Smooth muscle cell (in vitro differentiated cells): ENCODE measurements around the gene LTBP1. TPM values are rescaled to one million over a fixed set of nuclear protein-coding genes. Genes with fewer than 3 reads are reported as not detected.

Source experiments
- DNase-seq: peaks from one replicate; lab custom pipeline; 2025; ENCODE audit not compliant: unreplicated experiment; lab: John Stamatoyannopoulos, UW
- H2AFZ ChIP-seq: fragments of 200-600 bp; sonication (generic); 2 replicates; pipeline ENCODE4 v1.6.0; 2016; ENCODE audit warnings: antibody characterized with exemption, low read depth, mild to moderate bottlenecking
- H3F3A ChIP-seq: fragments of 200-600 bp; sonication (generic); 2 replicates; pipeline ENCODE4 v1.6.0; 2017; ENCODE audit warnings: antibody characterized with exemption, low read depth
- H3K27ac ChIP-seq: fragments of 200-600 bp; sonication (generic); 2 replicates; pipeline ENCODE4 v1.5.1; 2016; ENCODE audit warnings: low read depth, mild to moderate bottlenecking
- H3K27me3 ChIP-seq: fragments of 200-600 bp; sonication (generic); 2 replicates; pipeline ENCODE4 v1.6.1; 2016; ENCODE audit warnings: low read depth, mild to moderate bottlenecking
- H3K36me3 ChIP-seq: fragments of 200-600 bp; sonication (generic); 2 replicates; pipeline ENCODE4 v1.5.1; 2016; ENCODE audit warnings: low read depth
- H3K4me1 ChIP-seq: fragments of 200-600 bp; sonication (generic); 2 replicates; pipeline ENCODE4 v1.5.1; 2016; ENCODE audit warnings: low read depth
- H3K4me2 ChIP-seq: fragments of 200-600 bp; sonication (generic); 2 replicates; pipeline ENCODE4 v1.6.0; 2016; ENCODE audit warnings: mild to moderate bottlenecking
- H3K4me3 ChIP-seq: fragments of 200-600 bp; sonication (generic); 2 replicates; pipeline ENCODE4 v1.5.1; 2016; ENCODE audit warnings: mild to moderate bottlenecking
- H3K79me2 ChIP-seq: fragments of 200-600 bp; sonication (generic); 2 replicates; pipeline ENCODE4 v1.6.0; 2016; ENCODE audit warnings: low read depth, mild to moderate bottlenecking
- H3K9ac ChIP-seq: fragments of 200-600 bp; sonication (generic); 2 replicates; pipeline ENCODE4 v1.6.0; 2016; ENCODE audit warnings: low read depth
- H3K9me3 ChIP-seq: fragments of 200-600 bp; sonication (generic); replicated peaks from 2 replicates; pipeline ENCODE4 v1.5.1; 2016; ENCODE audit warnings: low read depth
- H4K20me1 ChIP-seq: fragments of 200-600 bp; sonication (generic); 2 replicates; pipeline ENCODE4 v1.6.0; 2016; ENCODE audit warnings: low read depth
- WGBS: methylation state at CpG from one replicate; pipeline ENCODE4 v1.1.7; 2016; ENCODE audit warnings: low lambda C conversion rate; 5-methylcytosine and 5-hydroxymethylcytosine counted together
- polyA plus RNA-seq: library from polyadenylated mRNA; unstranded; fragments of >200 nt; fragmentation: Nextera tagmentation; extraction: Ambion mirVana; gene quantifications from 2 replicates; pipeline ENCODE4 v1.2.1, GENCODE V29; 2016
- total RNA-seq: library from RNA; depleted of rRNA; stranded (reverse); fragments of >200 nt; gene quantifications from 2 replicates; pipeline ENCODE4 v1.2.3, GENCODE V29; 2014
- TF ChIP-seq, protein P1 (sequence below): fragments of 200-600 bp; sonication (generic); IDR thresholded peaks from 2 replicates; pipeline ENCODE4 v1.5.1; 2017; ENCODE audit warnings: borderline replicate concordance, mild to moderate bottlenecking, antibody characterized with exemption; ENCODE audit not compliant: insufficient read depth, poor library complexity, severe bottlenecking

LTBP1 gene
- total and polyA plus RNA-seq, 2 experiments from 2014 or later = 146 to 250 TPM

DNA sequence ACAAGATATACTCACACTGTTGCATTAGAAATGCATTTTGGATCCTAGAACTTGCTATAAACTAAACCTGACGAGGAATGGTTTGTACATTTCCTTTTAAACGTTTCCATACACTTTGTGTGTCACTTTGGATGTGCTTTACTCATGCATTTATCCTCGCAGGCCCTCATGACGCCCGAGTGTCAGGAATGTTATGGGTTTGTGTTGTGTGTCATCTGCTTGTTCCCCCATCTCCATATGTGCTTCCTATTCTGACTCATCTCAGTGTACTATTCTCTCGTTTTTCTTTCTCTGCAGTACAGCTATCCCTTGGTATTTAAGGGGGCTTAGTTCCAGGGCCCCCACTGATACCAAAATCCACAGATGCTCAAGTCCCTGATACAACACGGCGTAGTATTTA lies 408.2 kb downstream of the LTBP1 start:
- Histone ChIP-seq H4K20me1 (no peaks in the 10 kb centered on the region), H3K4me2 (no peak overlapping the region), H3K4me3 (no peak overlapping the region), H3K9me3 (no peaks in the 10 kb centered on the region), H3K27me3 (no peaks in the 10 kb centered on the region), H3K36me3 (peaks cover 40% of the 10 kb centered on the region), H3K27ac (peak overlapping the region; percentile 54), H2AFZ (no peak overlapping the region), H3F3A (no peaks in the 10 kb centered on the region), H3K79me2 (no peaks in the 10 kb centered on the region), H3K4me1 (no peaks in the 10 kb centered on the region), H3K9ac (no peak overlapping the region)
- TF ChIP-seq, protein P1, sequence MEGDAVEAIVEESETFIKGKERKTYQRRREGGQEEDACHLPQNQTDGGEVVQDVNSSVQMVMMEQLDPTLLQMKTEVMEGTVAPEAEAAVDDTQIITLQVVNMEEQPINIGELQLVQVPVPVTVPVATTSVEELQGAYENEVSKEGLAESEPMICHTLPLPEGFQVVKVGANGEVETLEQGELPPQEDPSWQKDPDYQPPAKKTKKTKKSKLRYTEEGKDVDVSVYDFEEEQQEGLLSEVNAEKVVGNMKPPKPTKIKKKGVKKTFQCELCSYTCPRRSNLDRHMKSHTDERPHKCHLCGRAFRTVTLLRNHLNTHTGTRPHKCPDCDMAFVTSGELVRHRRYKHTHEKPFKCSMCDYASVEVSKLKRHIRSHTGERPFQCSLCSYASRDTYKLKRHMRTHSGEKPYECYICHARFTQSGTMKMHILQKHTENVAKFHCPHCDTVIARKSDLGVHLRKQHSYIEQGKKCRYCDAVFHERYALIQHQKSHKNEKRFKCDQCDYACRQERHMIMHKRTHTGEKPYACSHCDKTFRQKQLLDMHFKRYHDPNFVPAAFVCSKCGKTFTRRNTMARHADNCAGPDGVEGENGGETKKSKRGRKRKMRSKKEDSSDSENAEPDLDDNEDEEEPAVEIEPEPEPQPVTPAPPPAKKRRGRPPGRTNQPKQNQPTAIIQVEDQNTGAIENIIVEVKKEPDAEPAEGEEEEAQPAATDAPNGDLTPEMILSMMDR = no peak
- 74% methylated on average over 8 of the region's 8 CpGs for WGBS
- no peak for DNase-seq

DNA sequence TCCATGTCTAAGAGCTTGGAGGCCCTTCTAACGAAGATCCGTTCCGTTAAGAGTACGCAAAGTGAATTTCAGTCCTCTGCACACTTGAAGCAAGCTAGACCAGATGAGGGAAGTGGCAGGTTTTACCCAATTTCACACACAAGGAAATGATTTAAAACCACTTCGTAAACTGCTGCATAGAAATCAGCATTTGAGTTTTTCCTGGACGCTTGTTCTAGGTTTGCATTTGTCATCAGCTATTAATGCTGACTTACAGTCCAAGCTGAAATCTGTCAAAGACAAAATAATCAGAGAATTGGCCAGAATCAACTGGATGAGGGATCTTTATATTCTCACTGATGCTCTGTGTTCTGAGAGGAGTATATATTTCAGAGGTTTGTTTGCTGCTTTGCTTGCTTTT lies 412.1 kb downstream of the LTBP1 start:
- no peak for DNase-seq
- no peaks in the 10 kb centered on the region for H3K9me3 ChIP-seq
- H4K20me1 ChIP-seq = no peaks in the 10 kb centered on the region
- 91% methylated on average over 6 of the region's 6 CpGs for WGBS
- H3K9ac ChIP-seq = no peak overlapping the region
- H3F3A ChIP-seq = no peaks in the 10 kb centered on the region
- TF ChIP-seq, protein P1 = no peak
- no peak overlapping the region for H3K4me2 ChIP-seq
- H3K4me3 ChIP-seq = no peak overlapping the region
- no peak overlapping the region for H2AFZ ChIP-seq
- no peaks in the 10 kb centered on the region for H3K79me2 ChIP-seq
- no peak overlapping the region for H3K27ac ChIP-seq
- peaks cover 28% of the 10 kb centered on the region for H3K36me3 ChIP-seq
- no peaks in the 10 kb centered on the region for H3K27me3 ChIP-seq
- peaks cover 9% of the 10 kb centered on the region for H3K4me1 ChIP-seq

DNA sequence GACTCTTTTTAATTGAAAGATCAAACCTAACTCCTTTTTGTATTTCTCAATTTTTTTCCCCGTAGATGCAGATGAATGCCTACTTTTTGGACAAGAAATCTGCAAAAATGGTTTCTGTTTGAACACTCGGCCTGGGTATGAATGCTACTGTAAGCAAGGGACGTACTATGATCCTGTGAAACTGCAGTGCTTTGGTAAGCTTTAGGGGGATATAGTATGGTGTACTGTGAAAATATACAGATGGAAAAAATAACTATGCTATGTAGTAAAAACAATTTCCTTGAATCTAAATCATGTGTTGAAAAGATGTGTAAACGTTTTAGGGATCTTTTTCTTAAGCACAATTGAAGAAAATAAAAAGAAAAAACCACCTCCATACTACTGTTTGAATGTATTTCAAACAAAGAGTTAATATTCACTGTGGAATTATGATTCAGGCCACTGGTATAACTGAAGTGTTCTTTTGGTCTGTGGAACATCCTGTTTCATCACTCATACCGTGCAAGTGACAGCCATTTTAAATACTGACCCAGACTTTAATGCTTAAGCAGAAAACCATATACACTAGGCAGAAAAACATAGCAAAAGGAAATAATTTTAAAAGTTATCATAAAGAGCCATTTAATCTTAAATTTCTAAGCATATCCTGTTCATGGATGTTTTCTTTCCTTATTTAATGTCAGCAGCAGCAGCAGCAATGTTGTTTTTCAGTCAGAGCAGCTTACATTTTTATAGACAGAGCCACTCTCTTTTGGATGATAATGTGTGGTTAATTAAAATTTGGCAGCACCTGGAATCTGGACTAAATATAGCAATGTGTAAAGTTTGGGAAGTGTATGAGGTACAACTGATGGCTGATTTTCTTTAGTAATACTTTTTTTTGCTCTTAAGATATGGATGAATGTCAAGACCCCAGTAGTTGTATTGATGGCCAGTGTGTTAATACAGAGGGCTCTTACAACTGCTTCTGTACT lies 416.9 kb downstream of the LTBP1 start:
- no peaks in the 10 kb centered on the region for H3K9me3 ChIP-seq
- H3K4me3 ChIP-seq = no peak overlapping the region
- 41% methylated on average over 5 of the region's 5 CpGs for WGBS
- no peaks in the 10 kb centered on the region for H3K36me3 ChIP-seq
- H3K27me3 ChIP-seq = no peaks in the 10 kb centered on the region
- DNase-seq = no peak
- peak overlapping the region; percentile 85 for H3K9ac ChIP-seq
- no peaks in the 10 kb centered on the region for H3F3A ChIP-seq
- TF ChIP-seq, protein P1 = no peak
- peak overlapping the region; percentile 96 for H3K27ac ChIP-seq
- peaks cover 9% of the 10 kb centered on the region for H3K4me1 ChIP-seq
- H2AFZ ChIP-seq = peak overlapping the region; percentile 42
- peak overlapping the region; percentile 62 for H3K4me2 ChIP-seq
- no peaks in the 10 kb centered on the region for H3K79me2 ChIP-seq
- H4K20me1 ChIP-seq = no peaks in the 10 kb centered on the region
